ENCODE data around the gene KCNIP4. TPM values are rescaled to one million over a fixed set of nuclear protein-coding genes. Genes with fewer than 3 reads are reported as not detected.

KCNIP4 gene
- total and polyA plus RNA-seq, 10 of the 15 experiments (the other 5 are each of a cell fraction or from before 2014, with no cell fraction given), result 0.03 to 0.23 (median 0.13) TPM; not detected in 7

GRCh38 chr4:21410372-21410771, 538.2 kb downstream of the KCNIP4 start:
- H3K9ac ChIP-seq (ENCODE audit: control insufficient read depth, insufficient read depth, low read length), result no peak overlapping the region
- SMC1A ChIA-PET (ENCODE audit: uncharacterized antibody, unreplicated experiment), result no interaction called here
- RAD21 ChIA-PET (ENCODE audit: unreplicated experiment), result no interaction called here

More at GRCh38 chr4:21410372-21410771, 538.2 kb downstream of the KCNIP4 start:
- intact Hi-C loops (cut with micrococcal nuclease; ENCODE audit: unreplicated experiment) (no loop called here), in situ Hi-C loops (cut with MboI) (no loop called here)
- no peaks in the 10 kb centered on the region for H3K27me3 ChIP-seq (replicated peaks in 1 of 2; ENCODE audit: control insufficient read depth in 2 of 2, insufficient read depth in 2 of 2, low read length in 1 of 2)
- no peak for TF ChIP-seq GATAD2B (conservative IDR thresholded peaks at IDR 0.05; ENCODE audit: low read depth)
- TF ChIP-seq WRNIP1 (IDR thresholded peaks at IDR 0.05; ENCODE audit: borderline replicate concordance, low read depth, low read length), result no peak
- no peak for TF ChIP-seq TARDBP (IDR thresholded peaks at IDR 0.05; ENCODE audit: borderline replicate concordance)
- TF ChIP-seq, protein P1, sequence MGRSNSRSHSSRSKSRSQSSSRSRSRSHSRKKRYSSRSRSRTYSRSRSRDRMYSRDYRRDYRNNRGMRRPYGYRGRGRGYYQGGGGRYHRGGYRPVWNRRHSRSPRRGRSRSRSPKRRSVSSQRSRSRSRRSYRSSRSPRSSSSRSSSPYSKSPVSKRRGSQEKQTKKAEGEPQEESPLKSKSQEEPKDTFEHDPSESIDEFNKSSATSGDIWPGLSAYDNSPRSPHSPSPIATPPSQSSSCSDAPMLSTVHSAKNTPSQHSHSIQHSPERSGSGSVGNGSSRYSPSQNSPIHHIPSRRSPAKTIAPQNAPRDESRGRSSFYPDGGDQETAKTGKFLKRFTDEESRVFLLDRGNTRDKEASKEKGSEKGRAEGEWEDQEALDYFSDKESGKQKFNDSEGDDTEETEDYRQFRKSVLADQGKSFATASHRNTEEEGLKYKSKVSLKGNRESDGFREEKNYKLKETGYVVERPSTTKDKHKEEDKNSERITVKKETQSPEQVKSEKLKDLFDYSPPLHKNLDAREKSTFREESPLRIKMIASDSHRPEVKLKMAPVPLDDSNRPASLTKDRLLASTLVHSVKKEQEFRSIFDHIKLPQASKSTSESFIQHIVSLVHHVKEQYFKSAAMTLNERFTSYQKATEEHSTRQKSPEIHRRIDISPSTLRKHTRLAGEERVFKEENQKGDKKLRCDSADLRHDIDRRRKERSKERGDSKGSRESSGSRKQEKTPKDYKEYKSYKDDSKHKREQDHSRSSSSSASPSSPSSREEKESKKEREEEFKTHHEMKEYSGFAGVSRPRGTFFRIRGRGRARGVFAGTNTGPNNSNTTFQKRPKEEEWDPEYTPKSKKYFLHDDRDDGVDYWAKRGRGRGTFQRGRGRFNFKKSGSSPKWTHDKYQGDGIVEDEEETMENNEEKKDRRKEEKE (IDR thresholded peaks at IDR 0.05), result no peak
- no peak for TF ChIP-seq KLF5 (IDR thresholded peaks at IDR 0.05; ENCODE audit: partially characterized antibody)
- TF ChIP-seq NR2F1 (conservative IDR thresholded peaks at IDR 0.05), result no peak
- TF ChIP-seq CHD4 (IDR thresholded peaks at IDR 0.05), result no peak
- TF ChIP-seq POLR2A (IDR thresholded peaks at IDR 0.05; ENCODE audit: low read depth, low read length), result no peak
- no peak for TF ChIP-seq ZBTB33 (IDR thresholded peaks at IDR 0.05)
- TF ChIP-seq SMAD1 (IDR thresholded peaks at IDR 0.05; ENCODE audit: low read depth, partially characterized antibody), result no peak
- no peak for TF ChIP-seq ZNF207 (IDR thresholded peaks at IDR 0.05; ENCODE audit: borderline replicate concordance)
- no peak for TF ChIP-seq FOXK2 (IDR thresholded peaks at IDR 0.05)
- TF ChIP-seq RB1 (IDR thresholded peaks at IDR 0.05; ENCODE audit: borderline replicate concordance), result no peak
- TF ChIP-seq, protein P2, sequence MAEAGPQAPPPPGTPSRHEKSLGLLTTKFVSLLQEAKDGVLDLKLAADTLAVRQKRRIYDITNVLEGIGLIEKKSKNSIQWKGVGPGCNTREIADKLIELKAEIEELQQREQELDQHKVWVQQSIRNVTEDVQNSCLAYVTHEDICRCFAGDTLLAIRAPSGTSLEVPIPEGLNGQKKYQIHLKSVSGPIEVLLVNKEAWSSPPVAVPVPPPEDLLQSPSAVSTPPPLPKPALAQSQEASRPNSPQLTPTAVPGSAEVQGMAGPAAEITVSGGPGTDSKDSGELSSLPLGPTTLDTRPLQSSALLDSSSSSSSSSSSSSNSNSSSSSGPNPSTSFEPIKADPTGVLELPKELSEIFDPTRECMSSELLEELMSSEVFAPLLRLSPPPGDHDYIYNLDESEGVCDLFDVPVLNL (IDR thresholded peaks at IDR 0.05; ENCODE audit: low read depth, low read length), result no peak
- TF ChIP-seq ZNF217 (IDR thresholded peaks at IDR 0.05), result no peak
- TF ChIP-seq BMI1 (IDR thresholded peaks at IDR 0.05; ENCODE audit: borderline replicate concordance), result no peak
- no peak overlapping the region for H2AFZ ChIP-seq (ENCODE audit: control insufficient read depth, low read depth, low read length)
- no TSS peak for BruUV-seq (replicated peaks)
- no peak for ATAC-seq
- H3K9me3 ChIP-seq (replicated peaks; ENCODE audit: control insufficient read depth, insufficient read depth, low read length), result no peaks in the 10 kb centered on the region
- no peak overlapping the region for H3K4me3 ChIP-seq
- no peaks in the 10 kb centered on the region for H3K79me2 ChIP-seq (ENCODE audit: control insufficient read depth, insufficient read depth, low read length)
- no peaks in the 10 kb centered on the region for H4K20me1 ChIP-seq (ENCODE audit: control insufficient read depth, insufficient read depth)
- H3K4me1 ChIP-seq (ENCODE audit: control insufficient read depth, insufficient read depth, low read length), result no peaks in the 10 kb centered on the region
- FAIRE-seq, result no peak
- WGBS (ENCODE audit: insufficient coverage, insufficient replicate concordance, low lambda C conversion rate, missing lambda C conversion rate), result 7% methylated on average over 4 of the region's 4 CpGs
- H3K27ac ChIP-seq (ENCODE audit: control insufficient read depth, insufficient read depth), result no peak overlapping the region
- no peaks in the 10 kb centered on the region for H3K36me3 ChIP-seq (ENCODE audit: control insufficient read depth in 2 of 2, insufficient read depth in 2 of 2, low read length in 1 of 2)
- CTCF ChIA-PET, result no interaction called here
- POLR2A ChIA-PET, result no interaction called here
- H3K4me2 ChIP-seq (ENCODE audit: control insufficient read depth, insufficient read depth), result no peak overlapping the region
- no peak for DNase-seq (ENCODE audit: low read depth, low spot score)

Data from GM12878 (cell line).